Measurements from ENCODE around the gene GPC6.

The GPC6 gene

DNA sequence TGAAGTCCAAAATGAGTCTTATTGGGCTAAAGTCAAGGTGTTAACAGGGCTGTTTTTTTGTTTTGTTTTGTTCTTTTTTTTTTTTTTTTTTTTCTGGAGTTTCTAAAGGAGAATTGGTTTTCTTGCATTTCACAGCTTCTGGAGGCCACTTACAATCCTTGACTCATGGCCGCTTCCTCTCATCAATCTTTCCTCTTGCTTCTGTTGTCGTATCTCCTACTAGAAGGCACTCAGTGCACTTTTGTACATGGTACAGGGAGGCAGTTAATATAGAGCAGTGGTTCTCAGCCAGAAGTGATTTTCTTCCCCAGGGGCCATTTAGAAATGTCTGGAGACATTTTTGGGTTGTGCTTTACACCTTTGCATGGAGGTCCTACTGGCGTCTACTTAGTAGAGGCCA is 706.3 kb downstream of the GPC6 start:
- H3K27me3 ChIP-seq (ENCODE audit: insufficient read depth, low read length) = no peaks in the 10 kb centered on the region
- H3K4me1 ChIP-seq (ENCODE audit: insufficient read depth, low read length) = no peaks in the 10 kb centered on the region
- no peaks in the 10 kb centered on the region for H3K36me3 ChIP-seq (ENCODE audit: insufficient read depth, low read depth, low read length)
- no peak overlapping the region for H3K27ac ChIP-seq (ENCODE audit: low read length)
- H3K9me3 ChIP-seq (ENCODE audit: insufficient read depth, low read depth, low read length) = no peaks in the 10 kb centered on the region
- no peak overlapping the region for H3K4me3 ChIP-seq (ENCODE audit: low read length)
- no peak overlapping the region for H3K9ac ChIP-seq (ENCODE audit: low read depth, low read length)

DNA sequence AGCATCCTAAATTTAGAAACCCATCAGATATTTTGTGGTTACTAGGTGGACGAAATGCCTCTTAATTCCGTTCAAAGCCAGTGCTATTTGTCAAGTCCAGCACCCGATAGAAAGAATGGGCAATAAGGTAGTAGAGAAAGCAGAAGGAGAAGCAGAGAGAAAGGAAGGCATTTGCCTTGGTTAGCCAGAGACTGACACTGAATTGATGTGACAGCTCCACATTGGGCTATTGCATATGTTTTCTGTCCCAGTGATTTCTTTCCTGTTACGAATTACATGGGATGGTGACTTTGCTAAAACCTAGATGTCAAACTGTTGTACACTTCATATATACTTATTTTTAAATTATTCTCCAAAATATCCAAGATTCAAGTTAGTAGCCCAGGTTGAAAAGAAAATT is 710.3 kb downstream of the GPC6 start:
- Histone ChIP-seq H3K9me3 (ENCODE audit: insufficient read depth, low read depth, low read length) (no peaks in the 10 kb centered on the region), H3K36me3 (ENCODE audit: insufficient read depth, low read depth, low read length) (no peaks in the 10 kb centered on the region), H3K9ac (ENCODE audit: low read depth, low read length) (no peak overlapping the region), H3K4me1 (ENCODE audit: insufficient read depth, low read length) (no peaks in the 10 kb centered on the region), H3K27ac (ENCODE audit: low read length) (no peak overlapping the region), H3K27me3 (ENCODE audit: insufficient read depth, low read length) (no peaks in the 10 kb centered on the region), H3K4me3 (ENCODE audit: low read length) (no peak overlapping the region)

DNA sequence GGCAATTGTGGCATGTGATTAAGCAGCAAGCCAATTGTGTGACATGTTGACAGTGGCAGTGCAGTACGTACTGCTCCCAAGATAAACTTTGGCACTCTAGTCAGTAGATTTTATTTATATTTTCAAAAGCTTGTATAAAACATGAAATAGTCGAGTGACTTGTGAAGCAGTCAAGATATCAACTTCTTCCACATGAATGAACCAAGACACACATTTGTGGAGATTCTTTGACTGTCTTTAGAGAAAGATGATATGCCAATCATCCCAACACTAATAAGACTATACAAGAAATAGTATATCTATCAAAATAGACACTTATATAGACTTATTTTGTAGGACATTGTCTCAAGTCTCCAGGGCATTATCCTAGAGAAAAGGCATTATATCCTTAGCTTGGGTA is 714.8 kb downstream of the GPC6 start:
- Histone ChIP-seq H3K36me3 (ENCODE audit: insufficient read depth, low read depth, low read length) (no peaks in the 10 kb centered on the region), H3K9ac (ENCODE audit: low read depth, low read length) (no peak overlapping the region), H3K4me3 (ENCODE audit: low read length) (no peak overlapping the region), H3K27me3 (ENCODE audit: insufficient read depth, low read length) (no peaks in the 10 kb centered on the region), H3K27ac (ENCODE audit: low read length) (no peak overlapping the region), H3K4me1 (ENCODE audit: insufficient read depth, low read length) (no peaks in the 10 kb centered on the region), H3K9me3 (ENCODE audit: insufficient read depth, low read depth, low read length) (no peaks in the 10 kb centered on the region)

DNA sequence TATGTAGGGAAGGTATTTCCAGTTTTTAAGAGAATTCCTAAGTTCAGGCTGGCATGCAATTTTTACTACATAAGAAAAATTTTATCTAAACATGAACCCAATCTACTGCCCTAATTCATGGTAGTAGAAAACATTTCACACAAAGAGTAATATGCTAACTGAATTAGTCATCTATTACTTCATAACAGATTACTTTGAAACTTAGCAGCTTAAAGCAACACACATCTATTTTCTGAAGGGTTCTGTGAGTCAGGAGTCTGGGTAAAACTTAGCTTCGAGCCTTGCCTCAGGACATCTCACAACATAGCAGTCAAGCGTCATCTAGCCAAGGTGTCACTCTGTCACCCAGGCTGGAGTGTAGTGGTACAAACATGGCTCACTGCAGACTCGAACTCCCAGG is 715.4 kb downstream of the GPC6 start:
- Histone ChIP-seq H3K36me3 (ENCODE audit: insufficient read depth, low read depth, low read length) (no peaks in the 10 kb centered on the region), H3K9me3 (ENCODE audit: insufficient read depth, low read depth, low read length) (no peaks in the 10 kb centered on the region), H3K4me3 (ENCODE audit: low read length) (no peak overlapping the region), H3K27me3 (ENCODE audit: insufficient read depth, low read length) (no peaks in the 10 kb centered on the region), H3K27ac (ENCODE audit: low read length) (no peak overlapping the region), H3K9ac (ENCODE audit: low read depth, low read length) (no peak overlapping the region), H3K4me1 (ENCODE audit: insufficient read depth, low read length) (no peaks in the 10 kb centered on the region)

DNA sequence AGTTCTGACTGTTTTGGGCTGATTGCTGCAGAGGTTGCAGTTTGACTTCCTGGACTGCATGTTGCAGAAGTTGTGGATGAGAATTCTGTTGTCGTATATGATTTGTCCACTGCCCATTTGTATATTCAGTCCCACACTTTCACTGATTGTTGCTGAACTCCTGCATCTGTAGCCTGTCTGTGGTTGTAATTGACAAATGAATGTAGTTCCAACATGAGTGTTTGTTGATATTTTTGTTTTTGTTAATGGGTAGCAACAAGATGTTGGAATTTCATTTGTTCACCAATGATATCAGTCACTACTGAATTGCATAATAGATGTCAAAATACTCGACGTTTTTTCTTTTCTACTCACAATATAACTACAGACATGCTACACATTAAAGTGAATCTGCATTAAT is 719.0 kb downstream of the GPC6 start:
- Histone ChIP-seq H3K9me3 (ENCODE audit: insufficient read depth, low read depth, low read length) (no peaks in the 10 kb centered on the region), H3K9ac (ENCODE audit: low read depth, low read length) (no peak overlapping the region)

DNA sequence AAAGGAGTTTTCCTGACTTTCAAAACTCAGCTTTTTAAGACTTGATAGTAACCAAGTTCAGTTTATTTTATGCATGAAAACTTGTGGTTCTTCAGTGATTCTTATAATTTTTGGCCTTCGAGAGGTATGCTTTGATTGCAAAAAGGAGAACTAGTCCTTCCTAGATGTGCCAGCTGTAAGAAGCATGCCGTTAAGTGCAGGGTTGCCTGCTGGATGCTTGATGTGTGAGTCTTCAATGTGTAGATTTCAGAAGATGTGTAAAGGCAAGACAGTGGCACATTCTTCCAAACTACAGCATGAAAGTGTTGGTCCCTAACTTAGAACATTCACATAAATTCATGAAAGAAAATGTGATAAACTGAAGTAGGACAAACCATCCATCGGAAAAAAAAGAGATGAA is 720.4 kb downstream of the GPC6 start:
- Histone ChIP-seq H3K9me3 (ENCODE audit: insufficient read depth, low read depth, low read length) (no peaks in the 10 kb centered on the region), H3K4me3 (ENCODE audit: low read length) (no peak overlapping the region), H3K27ac (ENCODE audit: low read length) (no peak overlapping the region), H3K9ac (ENCODE audit: low read depth, low read length) (no peak overlapping the region), H3K27me3 (ENCODE audit: insufficient read depth, low read length) (no peaks in the 10 kb centered on the region), H3K4me1 (ENCODE audit: insufficient read depth, low read length) (no peaks in the 10 kb centered on the region), H3K36me3 (ENCODE audit: insufficient read depth, low read depth, low read length) (no peaks in the 10 kb centered on the region)

More for the DNA sequence above, 719.0 kb downstream of the GPC6 start:
- Histone ChIP-seq H3K4me1 (ENCODE audit: insufficient read depth, low read length) (no peaks in the 10 kb centered on the region), H3K36me3 (ENCODE audit: insufficient read depth, low read depth, low read length) (no peaks in the 10 kb centered on the region), H3K27ac (ENCODE audit: low read length) (no peak overlapping the region), H3K27me3 (ENCODE audit: insufficient read depth, low read length) (no peaks in the 10 kb centered on the region), H3K4me3 (ENCODE audit: low read length) (no peak overlapping the region)

DNA sequence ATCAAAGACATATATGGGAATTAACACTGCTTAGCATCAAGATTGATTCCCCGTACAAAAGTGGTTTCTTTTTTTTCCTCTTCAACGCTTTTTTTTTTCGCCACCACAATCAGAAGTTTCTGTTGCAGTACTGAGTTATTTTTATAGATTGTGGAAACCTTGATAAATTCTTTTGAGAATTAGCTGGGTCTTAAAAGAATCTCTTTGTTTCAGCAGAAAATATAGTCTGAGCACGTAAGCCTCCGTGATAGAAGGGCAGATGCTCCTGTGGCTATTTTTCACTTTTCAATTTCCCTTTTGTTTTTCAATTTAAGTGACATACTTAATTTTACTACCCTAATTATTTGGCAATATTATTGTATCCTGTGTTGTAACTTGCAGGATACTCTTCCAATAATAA is 721.0 kb downstream of the GPC6 start:
- H3K27me3 ChIP-seq (ENCODE audit: insufficient read depth, low read length) = no peaks in the 10 kb centered on the region
- H3K9me3 ChIP-seq (ENCODE audit: insufficient read depth, low read depth, low read length) = no peaks in the 10 kb centered on the region
- H3K4me3 ChIP-seq (ENCODE audit: low read length) = no peak overlapping the region
- no peak overlapping the region for H3K9ac ChIP-seq (ENCODE audit: low read depth, low read length)
- no peak overlapping the region for H3K27ac ChIP-seq (ENCODE audit: low read length)
- no peaks in the 10 kb centered on the region for H3K4me1 ChIP-seq (ENCODE audit: insufficient read depth, low read length)
- H3K36me3 ChIP-seq (ENCODE audit: insufficient read depth, low read depth, low read length) = no peaks in the 10 kb centered on the region

DNA sequence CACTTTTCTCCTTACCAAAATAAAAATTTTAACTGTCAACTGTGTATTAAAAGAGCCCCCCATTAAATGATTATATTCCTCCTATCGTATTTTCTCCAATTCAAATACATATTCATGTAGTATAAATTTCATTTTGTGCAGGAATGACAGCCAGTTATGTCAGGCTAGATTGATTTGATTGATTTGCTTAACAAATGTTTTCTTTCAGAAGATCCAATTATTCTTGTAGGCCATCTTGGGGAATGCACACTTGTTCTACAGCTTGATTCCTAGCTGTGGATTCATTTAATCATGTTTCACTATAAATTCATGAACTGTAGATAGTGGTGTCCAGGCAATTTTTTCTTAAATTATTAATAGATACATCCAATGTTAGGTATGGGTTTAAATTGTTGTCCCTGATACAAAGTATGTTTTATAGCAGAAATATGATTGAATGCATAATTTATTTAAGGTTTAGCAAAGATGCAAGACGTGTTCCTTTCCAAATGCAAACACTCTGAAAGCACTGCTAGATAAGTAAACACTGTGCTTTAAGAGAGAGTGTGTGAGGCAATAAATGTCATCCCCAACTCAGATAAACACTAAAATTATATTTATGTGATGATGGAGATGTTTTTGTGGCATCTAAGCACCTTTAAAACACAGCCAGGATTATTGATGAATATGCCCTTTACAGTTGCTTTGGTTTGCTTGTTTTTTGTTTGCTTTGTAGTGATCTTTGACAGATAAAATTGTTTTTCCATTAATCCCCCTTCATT is 721.7 kb downstream of the GPC6 start:
- Histone ChIP-seq H3K36me3 (ENCODE audit: insufficient read depth, low read depth, low read length) (no peaks in the 10 kb centered on the region), H3K27me3 (ENCODE audit: insufficient read depth, low read length) (no peaks in the 10 kb centered on the region), H3K9ac (ENCODE audit: low read depth, low read length) (no peak overlapping the region), H3K4me3 (ENCODE audit: low read length) (no peak overlapping the region), H3K27ac (ENCODE audit: low read length) (no peak overlapping the region), H3K4me1 (ENCODE audit: insufficient read depth, low read length) (no peaks in the 10 kb centered on the region), H3K9me3 (ENCODE audit: insufficient read depth, low read depth, low read length) (no peaks in the 10 kb centered on the region)

DNA sequence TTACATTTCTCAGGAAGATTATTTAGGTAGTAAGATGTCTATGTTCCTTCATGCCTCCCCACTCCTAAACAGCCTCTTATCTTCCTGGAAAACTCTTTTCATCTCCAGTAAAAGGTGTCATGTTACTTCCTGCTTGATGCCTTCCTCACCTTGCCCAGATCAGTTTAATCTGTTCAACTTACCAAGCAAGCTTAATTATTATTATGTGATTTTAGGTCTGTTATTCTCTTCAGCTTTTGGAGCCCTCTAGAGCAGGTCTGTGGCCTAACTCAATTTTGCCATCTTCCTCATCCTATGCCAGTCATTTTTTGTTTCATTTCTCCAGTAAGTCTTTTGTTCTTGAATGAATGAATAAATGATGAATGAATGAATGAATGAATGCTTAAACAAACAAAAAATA is 724.5 kb downstream of the GPC6 start:
- no peak overlapping the region for H3K4me3 ChIP-seq (ENCODE audit: low read length)
- H3K4me1 ChIP-seq (ENCODE audit: insufficient read depth, low read length) = no peaks in the 10 kb centered on the region
- no peak overlapping the region for H3K9ac ChIP-seq (ENCODE audit: low read depth, low read length)
- no peaks in the 10 kb centered on the region for H3K36me3 ChIP-seq (ENCODE audit: insufficient read depth, low read depth, low read length)
- H3K27me3 ChIP-seq (ENCODE audit: insufficient read depth, low read length) = no peaks in the 10 kb centered on the region
- H3K9me3 ChIP-seq (ENCODE audit: insufficient read depth, low read depth, low read length) = no peaks in the 10 kb centered on the region
- H3K27ac ChIP-seq (ENCODE audit: low read length) = no peak overlapping the region

DNA sequence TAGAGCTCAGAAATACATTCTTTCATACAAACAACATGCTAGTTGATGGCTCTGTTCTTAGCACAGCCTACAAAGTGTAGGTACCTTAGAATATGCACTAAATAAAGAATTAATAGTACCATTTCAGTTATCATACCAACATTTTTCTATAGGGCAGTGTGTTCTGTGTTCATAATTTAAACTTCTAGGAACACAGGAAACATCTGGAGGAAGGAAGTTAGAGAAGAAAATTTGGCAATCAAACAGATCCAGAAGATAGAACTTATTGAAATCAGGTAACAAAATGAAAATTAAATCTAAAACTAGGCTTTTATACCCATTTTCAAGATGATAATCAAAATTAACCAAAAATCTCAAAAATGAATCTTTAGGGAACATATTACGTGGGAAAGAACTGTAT is 725.3 kb downstream of the GPC6 start:
- H3K9ac ChIP-seq (ENCODE audit: low read depth, low read length) = no peak overlapping the region
- H3K36me3 ChIP-seq (ENCODE audit: insufficient read depth, low read depth, low read length) = no peaks in the 10 kb centered on the region
- H3K4me3 ChIP-seq (ENCODE audit: low read length) = no peak overlapping the region
- no peaks in the 10 kb centered on the region for H3K27me3 ChIP-seq (ENCODE audit: insufficient read depth, low read length)
- H3K9me3 ChIP-seq (ENCODE audit: insufficient read depth, low read depth, low read length) = no peaks in the 10 kb centered on the region
- H3K27ac ChIP-seq (ENCODE audit: low read length) = no peak overlapping the region
- H3K4me1 ChIP-seq (ENCODE audit: insufficient read depth, low read length) = no peaks in the 10 kb centered on the region

DNA sequence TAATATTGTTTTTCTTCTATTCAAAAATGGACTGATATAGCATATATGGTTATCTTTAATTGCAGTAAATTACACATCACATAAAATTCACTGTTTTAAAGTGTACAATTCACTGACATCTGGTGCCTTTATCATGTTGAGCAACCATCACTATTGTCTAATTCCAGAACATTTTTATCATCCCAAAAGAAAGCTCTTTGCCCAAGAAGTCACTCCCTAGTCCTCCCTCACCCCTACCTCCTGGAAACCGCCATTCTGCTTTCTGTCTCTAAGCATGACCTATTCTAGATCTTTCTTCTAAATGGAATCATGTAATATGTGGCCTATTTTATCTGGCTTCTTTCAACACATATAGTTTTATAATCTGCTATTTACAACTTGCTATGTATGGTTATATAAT is 727.2 kb downstream of the GPC6 start:
- H3K36me3 ChIP-seq (ENCODE audit: insufficient read depth, low read depth, low read length) = no peaks in the 10 kb centered on the region
- H3K27ac ChIP-seq (ENCODE audit: low read length) = no peak overlapping the region
- H3K9ac ChIP-seq (ENCODE audit: low read depth, low read length) = no peak overlapping the region

DNA sequence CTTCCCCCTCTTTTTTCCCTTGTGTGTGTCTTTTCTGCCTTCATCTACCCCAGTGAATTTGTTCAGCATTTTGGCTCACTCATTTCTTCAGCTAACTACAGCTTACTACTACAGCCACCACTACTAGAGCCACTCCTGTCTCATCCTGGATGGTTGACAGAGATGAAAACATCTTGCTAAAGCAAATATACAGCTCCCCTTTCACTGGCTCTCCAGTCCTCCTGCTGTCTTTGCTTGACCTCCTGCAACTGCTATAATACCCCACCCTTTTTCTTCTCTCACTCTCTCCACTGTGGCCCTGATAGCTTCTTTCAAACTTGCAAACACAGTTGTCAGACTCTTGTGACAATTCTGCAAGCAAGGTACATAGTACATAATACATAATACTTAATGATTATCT is 729.3 kb downstream of the GPC6 start:
- no peaks in the 10 kb centered on the region for H3K27me3 ChIP-seq (ENCODE audit: insufficient read depth, low read length)
- no peaks in the 10 kb centered on the region for H3K4me1 ChIP-seq (ENCODE audit: insufficient read depth, low read length)
- no peak overlapping the region for H3K27ac ChIP-seq (ENCODE audit: low read length)
- no peak overlapping the region for H3K9ac ChIP-seq (ENCODE audit: low read depth, low read length)
- H3K9me3 ChIP-seq (ENCODE audit: insufficient read depth, low read depth, low read length) = no peaks in the 10 kb centered on the region; the same call in 1 of the 2 replicates
- H3K36me3 ChIP-seq (ENCODE audit: insufficient read depth, low read depth, low read length) = no peaks in the 10 kb centered on the region
- no peak overlapping the region for H3K4me3 ChIP-seq (ENCODE audit: low read length)

More for the DNA sequence above, 727.2 kb downstream of the GPC6 start:
- Histone ChIP-seq H3K9me3 (ENCODE audit: insufficient read depth, low read depth, low read length) (no peaks in the 10 kb centered on the region), H3K4me3 (ENCODE audit: low read length) (no peak overlapping the region), H3K4me1 (ENCODE audit: insufficient read depth, low read length) (no peaks in the 10 kb centered on the region), H3K27me3 (ENCODE audit: insufficient read depth, low read length) (no peaks in the 10 kb centered on the region)
